Esophagus muscularis mucosa (tissue), 3 donors: ENCODE data around the gene VPS13C.

Source experiments
- CTCF ChIP-seq, 3 experiments: fragments of 200-600 bp in 2 of 3; fragments of 450-650 bp in 1 of 3; sonication (generic) in 2 of 3; IDR thresholded peaks; one replicate each; pipeline ENCODE4 v1.5.1; 2017 to 2019; ENCODE audit warnings: antibody characterized with exemption in 3 of 3, mild to moderate bottlenecking in 2 of 3, moderate library complexity in 1 of 3
- POLR2A ChIP-seq: fragments of 450-650 bp; IDR thresholded peaks from one replicate; pipeline ENCODE4 v1.6.1; 2017; ENCODE audit warnings: antibody characterized with exemption, moderate library complexity, mild to moderate bottlenecking, low read depth

- TF ChIP-seq CTCF (IDR thresholded peaks at IDR 0.05) (no peak), POLR2A (no peak)
Measured at GRCh38 chr15:62067448-62068044, 7.3 kb upstream of the VPS13C start.
